ENCODE results near the gene PPP4R3A. TPM values are rescaled to one million over a fixed set of nuclear protein-coding genes. Genes with fewer than 3 reads are reported as not detected.
A peak's percentile ranks its signal among the peaks of the same experiment; 100 is the strongest.

The PPP4R3A gene
- total RNA-seq, 2 experiments from 2014 or later = 92.4 to 96.4 TPM

DNA sequence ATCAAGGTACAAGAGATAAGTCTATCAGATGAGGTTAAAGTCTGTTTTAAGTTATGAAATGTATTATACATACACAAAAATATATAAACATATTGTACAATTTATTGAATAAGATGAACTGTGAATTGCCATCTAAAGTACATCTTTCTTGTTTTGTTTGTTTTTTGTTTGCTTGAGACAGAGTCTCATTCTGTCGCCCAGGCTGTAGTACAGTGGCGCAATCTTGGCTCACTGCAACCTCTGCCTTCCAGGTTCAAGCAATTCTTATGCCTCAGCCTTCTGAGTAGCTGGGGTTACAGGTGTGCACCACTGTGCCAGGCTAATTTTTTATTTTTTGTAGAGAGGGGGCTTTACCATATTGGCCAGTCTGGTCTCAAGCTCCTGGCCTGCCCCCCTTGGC, 10.0 kb upstream of the PPP4R3A start:
- DNase-seq = no peak
- Mint-ChIP-seq H3K4me1 (ENCODE audit: low read depth) (no peaks in the 10 kb centered on the region), H3K36me3 (no peaks in the 10 kb centered on the region), H3K27ac (no peak overlapping the region), H3K9me3 (peaks cover 4% of the 10 kb centered on the region), H3K4me3 (no peak overlapping the region), H3K27me3 (no peaks in the 10 kb centered on the region)
- ChIA-PET POLR2A (no interaction called here), CTCF (no interaction called here)
- intact Hi-C loops (cut with micrococcal nuclease) = no loop called here

DNA sequence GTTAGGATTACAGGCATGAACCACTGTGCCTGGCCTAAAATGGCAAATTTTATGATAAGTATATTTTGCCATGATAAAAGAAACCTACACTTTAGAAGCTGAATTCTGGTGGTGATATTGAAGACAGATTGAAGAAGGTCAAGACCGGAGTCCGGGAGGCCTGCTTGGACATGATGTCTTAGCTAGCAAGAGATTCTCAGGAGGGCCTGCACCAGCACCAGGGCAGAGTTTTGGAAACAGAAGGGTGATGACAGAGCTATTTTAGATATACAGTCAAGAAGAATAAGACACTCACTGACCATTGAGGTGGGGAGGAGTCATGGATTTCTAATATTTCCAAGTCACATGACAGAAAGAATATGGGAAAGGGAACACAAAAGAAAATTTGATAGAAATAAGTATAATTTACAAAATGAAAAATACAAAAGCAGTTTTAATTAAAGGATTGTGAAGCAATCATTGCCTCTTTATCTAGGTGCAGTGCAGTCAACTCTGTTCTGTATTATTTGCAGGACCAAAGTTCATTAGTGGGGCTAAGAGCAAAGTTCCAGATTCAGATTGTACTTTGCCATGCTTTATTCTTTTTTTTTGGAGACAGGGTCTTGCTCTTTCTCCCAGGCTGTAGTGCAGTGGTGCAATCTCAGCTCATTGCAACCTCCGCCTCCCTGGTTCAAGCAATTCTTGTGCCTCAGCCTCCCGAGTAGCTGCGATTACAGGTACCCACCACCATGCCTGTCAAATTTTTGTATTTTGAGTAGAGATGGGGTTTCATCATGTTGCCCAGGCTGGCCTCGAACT, 9.3 kb upstream of the PPP4R3A start:
- DNase-seq = no peak
- intact Hi-C loops (cut with micrococcal nuclease) = loop anchor here (10.0 kb wide), 1 partner anchor 315 kb away; no protein-coding TSS in a partner anchor
- no peaks in the 10 kb centered on the region for H3K36me3 Mint-ChIP-seq
- H3K4me1 Mint-ChIP-seq (ENCODE audit: low read depth) = no peaks in the 10 kb centered on the region
- no peak overlapping the region for H3K4me3 Mint-ChIP-seq
- ChIA-PET CTCF (no interaction called here), POLR2A (no interaction called here)
- peaks cover 4% of the 10 kb centered on the region for H3K9me3 Mint-ChIP-seq
- H3K27me3 Mint-ChIP-seq = no peaks in the 10 kb centered on the region
- H3K27ac Mint-ChIP-seq = no peak overlapping the region

DNA sequence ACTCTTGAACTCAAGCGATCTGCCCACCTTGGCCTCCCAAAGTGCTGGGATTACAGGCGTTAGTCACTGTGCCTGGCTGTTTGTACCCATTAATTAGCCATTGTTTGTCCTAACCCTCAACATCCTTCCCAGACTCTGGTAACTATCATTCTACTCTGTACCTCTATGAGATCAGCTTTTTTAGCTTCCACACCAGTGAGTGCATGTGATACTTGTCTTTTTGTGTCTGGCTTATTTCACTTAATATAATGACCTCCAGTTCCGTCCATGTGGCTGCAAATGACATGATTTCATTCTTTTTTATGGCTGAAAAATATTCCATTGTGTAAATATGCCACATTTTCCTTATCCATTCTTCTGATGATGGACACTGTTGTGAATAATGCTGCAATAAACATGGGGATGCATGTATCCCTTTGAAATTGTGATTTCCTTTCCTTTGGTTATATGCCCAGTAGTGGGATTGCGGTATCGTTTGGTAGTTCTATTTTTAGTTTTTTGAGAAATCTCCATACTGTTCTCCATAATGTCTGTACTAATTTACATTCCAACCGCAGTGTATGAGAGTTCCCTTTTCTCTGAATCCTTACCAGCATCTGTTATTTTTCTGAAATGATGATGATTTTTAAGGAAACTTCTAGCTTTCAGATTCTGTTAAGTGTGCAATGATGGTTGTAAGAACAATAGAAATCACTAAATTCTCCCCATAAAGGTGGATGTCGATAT, 6.7 kb upstream of the PPP4R3A start:
- H3K27me3 Mint-ChIP-seq = no peaks in the 10 kb centered on the region
- H3K27ac Mint-ChIP-seq = no peak overlapping the region
- H3K4me1 Mint-ChIP-seq (ENCODE audit: low read depth) = no peaks in the 10 kb centered on the region
- DNase-seq = no peak
- H3K36me3 Mint-ChIP-seq = no peaks in the 10 kb centered on the region
- ChIA-PET CTCF (no interaction called here), POLR2A (no interaction called here)
- peaks cover 4% of the 10 kb centered on the region for H3K9me3 Mint-ChIP-seq
- no peak overlapping the region for H3K4me3 Mint-ChIP-seq
- intact Hi-C loops (cut with micrococcal nuclease) = loop anchor here (10.0 kb wide), 1 partner anchor 318 kb away; no protein-coding TSS in a partner anchor

DNA sequence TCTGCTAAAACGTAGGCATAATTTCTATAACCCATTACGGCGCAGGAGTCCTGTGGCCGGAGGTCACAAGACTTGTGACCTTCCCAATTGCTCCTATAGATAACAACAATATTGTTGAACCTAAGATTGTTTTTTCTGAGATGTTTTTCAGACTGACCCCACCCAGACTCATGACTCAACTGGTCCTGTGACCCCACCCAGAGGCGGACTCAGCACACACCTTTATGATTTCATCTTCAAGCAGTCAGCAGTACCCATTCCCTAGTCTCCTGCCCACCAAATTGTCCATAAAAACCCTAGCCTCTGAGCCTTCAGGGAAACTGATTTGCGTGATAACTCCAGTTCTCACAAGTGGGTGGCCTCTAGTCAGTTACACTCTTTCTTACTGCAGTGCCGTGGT, 5.9 kb upstream of the PPP4R3A start:
- H3K27ac Mint-ChIP-seq = no peak overlapping the region
- peaks cover 2% of the 10 kb centered on the region for H3K4me1 Mint-ChIP-seq (ENCODE audit: low read depth)
- H3K4me3 Mint-ChIP-seq = no peak overlapping the region
- ChIA-PET POLR2A (no interaction called here), CTCF (no interaction called here)
- no peak for DNase-seq
- intact Hi-C loops (cut with micrococcal nuclease) = loop anchor here (10.0 kb wide), 1 partner anchor 319 kb away; no protein-coding TSS in a partner anchor
- H3K9me3 Mint-ChIP-seq = peaks cover 2% of the 10 kb centered on the region
- H3K36me3 Mint-ChIP-seq = no peaks in the 10 kb centered on the region
- H3K27me3 Mint-ChIP-seq = no peaks in the 10 kb centered on the region

DNA sequence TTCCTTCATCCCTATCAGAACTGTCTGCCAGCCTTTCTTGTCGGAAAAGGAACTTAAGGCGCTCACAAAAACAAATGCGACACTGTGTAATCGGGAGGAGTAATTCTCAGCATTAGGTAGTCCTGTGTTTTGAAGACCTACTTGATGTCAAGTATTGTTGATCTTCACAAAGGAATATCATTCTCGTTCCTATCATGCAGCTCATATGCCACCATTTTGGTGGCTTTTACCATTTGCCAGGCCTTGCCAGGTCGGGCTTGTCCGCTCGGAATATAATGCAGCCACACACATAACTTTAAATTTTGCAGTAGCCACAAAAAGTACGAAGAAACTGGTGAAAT, 903 bp upstream of the PPP4R3A start:
- intact Hi-C loops (cut with micrococcal nuclease) = loop anchor here (2.0 to 10.0 kb wide), 5 partner anchors 16 to 356 kb away; partner anchors contain the start of gene TC2N
- Mint-ChIP-seq H3K36me3 (peaks cover 25% of the 10 kb centered on the region), H3K4me1 (ENCODE audit: low read depth) (peaks cover 15% of the 10 kb centered on the region), H3K27ac (peak overlapping the region; percentile 95), H3K4me3 (peak overlapping the region; percentile 90), H3K27me3 (no peaks in the 10 kb centered on the region), H3K9me3 (no peaks in the 10 kb centered on the region)
- DNase-seq = no peak
- ChIA-PET CTCF (no interaction called here), POLR2A (interaction anchor here (0.5 to 1.3 kb wide), 3 partner anchors 10 to 529 kb away, joined by 3 to 4 read pairs (median 3); no protein-coding TSS in a partner anchor)

DNA sequence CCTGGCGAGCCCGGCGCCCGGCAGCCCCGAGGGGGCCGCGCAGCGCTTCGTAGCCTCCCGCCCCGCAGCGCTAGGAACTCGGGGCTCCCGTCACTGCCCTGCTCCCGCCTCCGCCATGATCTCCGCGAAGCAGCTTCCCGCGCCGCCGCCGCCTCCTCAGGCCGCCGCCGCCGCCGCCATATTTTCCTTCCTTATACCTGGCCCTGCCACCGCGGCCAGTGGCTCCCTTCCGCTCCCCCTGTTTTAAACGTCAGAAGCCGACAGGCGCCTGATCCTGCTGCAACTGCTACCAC, 286 bp downstream of the PPP4R3A start:
- CTCF ChIA-PET = interaction anchor here (0.7 to 2.9 kb wide), 2 partner anchors 186 to 487 kb away, joined by 3 to 10 read pairs; no protein-coding TSS in a partner anchor
- Mint-ChIP-seq H3K27me3 (no peaks in the 10 kb centered on the region), H3K4me1 (ENCODE audit: low read depth) (peaks cover 26% of the 10 kb centered on the region), H3K4me3 (peak overlapping the region; percentile 90), H3K27ac (peak overlapping the region; percentile 95), H3K36me3 (peaks cover 32% of the 10 kb centered on the region), H3K9me3 (no peaks in the 10 kb centered on the region)
- intact Hi-C loops (cut with micrococcal nuclease) = loop anchor here (1.0 to 10.0 kb wide), 9 partner anchors 15 to 611 kb away; partner anchors contain the start of genes CCDC88C, CPSF2, NDUFB1 and TC2N
- POLR2A ChIA-PET = interaction anchor here (0.7 to 2.2 kb wide), 8 partner anchors 9 to 612 kb away, joined by 3 to 10 read pairs (median 4); partner anchors contain the start of genes CPSF2 and NDUFB1
- no peak for DNase-seq

DNA sequence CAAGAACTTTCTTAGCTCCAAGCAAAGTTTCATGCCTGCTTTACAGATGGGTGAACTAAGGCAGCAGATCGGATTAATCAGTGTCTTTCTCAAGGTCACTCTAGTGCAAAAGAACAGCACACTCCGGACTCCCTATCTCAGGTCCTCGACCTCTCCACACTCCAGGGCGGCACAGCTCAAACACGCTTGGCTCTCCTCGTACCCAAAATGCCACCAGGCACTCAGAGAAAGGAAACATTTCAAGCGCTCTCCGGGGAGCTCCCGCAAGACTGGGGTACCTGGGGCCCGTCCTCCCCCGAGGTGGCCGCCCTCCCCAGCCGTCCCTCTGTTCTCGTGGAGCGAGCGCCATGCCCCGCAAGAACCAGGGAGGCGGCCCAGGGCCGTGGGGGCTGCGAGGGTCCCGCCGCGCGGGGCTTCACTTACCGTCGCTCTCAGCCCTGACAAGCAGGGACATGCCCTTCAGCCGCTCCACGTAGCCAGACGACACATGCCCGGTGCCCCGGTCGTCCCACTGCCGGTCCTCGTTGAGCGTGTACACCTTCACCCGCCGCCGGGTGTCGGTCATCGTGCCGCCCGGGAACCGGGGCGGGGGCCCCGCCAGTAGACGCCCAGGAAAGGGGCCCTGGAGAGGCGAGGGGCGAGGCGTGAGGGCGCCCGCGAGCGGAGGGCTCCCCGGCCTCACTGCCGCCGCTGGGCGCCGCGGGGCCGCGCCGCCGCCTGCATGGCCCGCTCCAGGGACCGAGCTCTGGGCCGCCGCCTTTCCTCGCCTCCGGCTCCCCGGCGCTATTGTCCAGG, 830 bp downstream of the PPP4R3A start:
- Mint-ChIP-seq H3K27ac (peak overlapping the region; percentile 95), H3K27me3 (no peaks in the 10 kb centered on the region), H3K36me3 (peaks cover 37% of the 10 kb centered on the region), H3K4me1 (ENCODE audit: low read depth) (peaks cover 32% of the 10 kb centered on the region), H3K4me3 (peak overlapping the region; percentile 94), H3K9me3 (no peaks in the 10 kb centered on the region)
- ChIA-PET CTCF (interaction anchor here (0.6 to 2.9 kb wide), 3 partner anchors 371 to 488 kb away, joined by 3 to 10 read pairs (median 3); no protein-coding TSS in a partner anchor), POLR2A (interaction anchor here (0.7 to 2.2 kb wide), 12 partner anchors 8 to 612 kb away, joined by 3 to 10 read pairs (median 4); partner anchors contain the start of genes CPSF2, NDUFB1 and TC2N)
- peak; percentile 61 for DNase-seq
- intact Hi-C loops (cut with micrococcal nuclease) = loop anchor here (2.0 to 5.0 kb wide), 2 partner anchors 24 to 92 kb away; partner anchors contain the start of gene CCDC88C

DNA sequence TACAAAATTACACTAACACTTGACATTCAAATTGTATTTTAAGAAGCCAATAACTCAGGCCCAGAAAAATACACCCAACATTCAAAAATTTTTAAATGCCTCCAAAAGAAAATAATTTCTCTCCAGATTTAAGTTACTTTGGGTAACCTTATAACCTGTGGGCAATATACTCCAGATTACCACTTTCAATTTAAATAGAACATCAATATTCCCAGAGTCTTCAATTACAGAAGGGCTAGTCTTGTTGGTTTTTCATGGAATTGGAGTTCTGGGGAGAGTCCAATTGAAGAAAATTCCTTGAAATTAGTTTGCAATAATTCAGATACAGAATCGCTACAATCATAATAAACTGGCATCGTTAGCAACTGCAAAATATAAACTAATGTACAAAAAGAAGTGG, 2.0 kb downstream of the PPP4R3A start:
- ChIA-PET POLR2A (interaction anchor here (1.3 kb wide), 1 partner anchor 532 kb away, joined by 8 read pairs; no protein-coding TSS in a partner anchor), CTCF (interaction anchor here (0.7 to 2.9 kb wide), 2 partner anchors 43 to 489 kb away, joined by 3 to 10 read pairs; no protein-coding TSS in a partner anchor)
- Mint-ChIP-seq H3K4me3 (peak overlapping the region; percentile 94), H3K27ac (peak overlapping the region; percentile 95), H3K9me3 (no peaks in the 10 kb centered on the region), H3K4me1 (ENCODE audit: low read depth) (peaks cover 41% of the 10 kb centered on the region), H3K36me3 (peaks cover 45% of the 10 kb centered on the region), H3K27me3 (no peaks in the 10 kb centered on the region)
- no peak for DNase-seq
- intact Hi-C loops (cut with micrococcal nuclease) = loop anchor here (2.0 to 5.0 kb wide), 2 partner anchors 23 to 91 kb away; partner anchors contain the start of gene CCDC88C

DNA sequence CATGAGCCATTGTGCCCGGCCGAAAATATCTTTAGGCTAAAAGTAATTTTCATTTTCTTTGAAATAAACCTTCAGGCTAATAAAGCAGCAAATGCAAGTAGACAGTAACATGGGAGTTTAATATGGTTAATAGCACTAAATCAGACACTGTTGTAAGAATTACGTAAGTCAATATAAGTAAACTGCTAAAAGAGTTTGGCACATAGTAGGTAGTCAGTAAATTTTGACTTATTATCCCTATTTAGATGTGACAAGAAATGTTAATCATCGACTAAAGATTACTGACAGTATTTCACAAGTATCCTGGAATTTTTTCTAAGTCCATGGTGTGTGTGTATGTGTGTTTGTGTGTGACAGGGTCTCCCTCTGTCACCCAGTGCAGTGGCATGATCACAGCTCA, 3.9 kb downstream of the PPP4R3A start:
- intact Hi-C loops (cut with micrococcal nuclease) = loop anchor here (5.0 kb wide), 1 partner anchor 89 kb away; the partner anchor contains the start of gene CCDC88C
- ChIA-PET POLR2A (no interaction called here), CTCF (interaction anchor here (1.2 kb wide), 1 partner anchor 183 kb away, joined by 3 read pairs; no protein-coding TSS in a partner anchor)
- peaks cover 52% of the 10 kb centered on the region for H3K4me1 Mint-ChIP-seq (ENCODE audit: low read depth)
- no peaks in the 10 kb centered on the region for H3K27me3 Mint-ChIP-seq
- DNase-seq = no peak
- no peaks in the 10 kb centered on the region for H3K9me3 Mint-ChIP-seq
- H3K4me3 Mint-ChIP-seq = no peak overlapping the region
- H3K36me3 Mint-ChIP-seq = peaks cover 50% of the 10 kb centered on the region
- H3K27ac Mint-ChIP-seq = peak overlapping the region; percentile 49

DNA sequence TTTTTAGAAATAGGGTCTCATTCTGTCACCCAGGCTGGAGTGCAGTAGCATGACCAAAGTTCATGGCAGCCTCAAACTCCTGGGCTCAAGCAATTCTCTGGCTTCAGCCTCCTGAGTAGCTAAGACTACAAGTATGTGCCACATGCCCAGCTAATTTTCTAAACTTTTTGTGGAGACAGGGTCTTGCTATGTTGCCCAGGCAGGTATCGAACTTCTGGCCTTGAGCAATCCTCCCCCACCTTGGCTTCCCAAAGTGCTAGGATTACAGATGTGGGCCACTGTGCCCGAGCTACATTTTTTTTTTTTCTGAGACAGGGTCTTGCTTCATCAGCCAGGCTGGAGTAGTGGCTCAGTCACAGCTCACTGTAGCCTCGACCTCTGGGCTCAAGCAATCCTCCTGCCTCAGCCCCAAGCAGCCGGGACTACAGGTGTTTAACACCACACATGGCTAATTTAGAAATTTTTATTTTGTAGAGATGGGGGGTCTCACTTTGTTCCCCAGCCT, 7.1 kb downstream of the PPP4R3A start:
- no peaks in the 10 kb centered on the region for H3K9me3 Mint-ChIP-seq
- H3K27me3 Mint-ChIP-seq = no peaks in the 10 kb centered on the region
- H3K4me3 Mint-ChIP-seq = no peak overlapping the region
- ChIA-PET CTCF (no interaction called here), POLR2A (no interaction called here)
- peaks cover 43% of the 10 kb centered on the region for H3K36me3 Mint-ChIP-seq
- intact Hi-C loops (cut with micrococcal nuclease) = no loop called here
- H3K4me1 Mint-ChIP-seq (ENCODE audit: low read depth) = peaks cover 63% of the 10 kb centered on the region
- no peak overlapping the region for H3K27ac Mint-ChIP-seq
- DNase-seq = no peak

Measured in activated CD4-positive, alpha-beta memory T cell treated with anti-CD3 and anti-CD28 coated beads for 36 hours (primary cell).